NCI-H82 treated with DMSO at 0.1 percent for 48 hours (cell line): ENCODE measurements around the gene DNAI2.
A peak's percentile ranks its signal among the peaks of the same experiment; 100 is the strongest.

Source experiments
- DNase-seq: peaks from one replicate; lab custom pipeline; 2025; ENCODE audit not compliant: unreplicated experiment; lab: John Stamatoyannopoulos, UW

The DNAI2 gene

GRCh38 chr17:74304184-74304583, 30.1 kb downstream of the DNAI2 start:
- DNase-seq, result no peak

GRCh38 chr17:74305865-74306654, 32.0 kb downstream of the DNAI2 start:
- peak; percentile 51 for DNase-seq

GRCh38 chr17:74307984-74308773, 34.1 kb downstream of the DNAI2 start:
- no peak for DNase-seq

- DNase-seq, result no peak
These were observed 35.9 kb downstream of the DNAI2 start for GRCh38 chr17:74309902-74310301.

GRCh38 chr17:74314877-74315276, 40.8 kb downstream of the DNAI2 start:
- DNase-seq, result no peak

- no peak for DNase-seq
These were observed 42.2 kb downstream of the DNAI2 start for GRCh38 chr17:74316220-74316619.

- DNase-seq, result no peak
These were observed 43.0 kb downstream of the DNAI2 start for GRCh38 chr17:74317071-74317470.

GRCh38 chr17:74318391-74318790, 44.4 kb downstream of the DNAI2 start:
- no peak for DNase-seq

- no peak for DNase-seq
These were observed 50.5 kb downstream of the DNAI2 start for GRCh38 chr17:74324521-74324920.

- no peak for DNase-seq
These were observed 51.3 kb downstream of the DNAI2 start for GRCh38 chr17:74325376-74325742.

- no peak for DNase-seq
These were observed 51.8 kb downstream of the DNAI2 start, which contains the start of gene KIF19 for GRCh38 chr17:74325743-74326379. KIF19 (plus strand) TSS chr17:74326226; CDS start chr17:74326350, 124 bp downstream.

- no peak for DNase-seq
These were observed 52.5 kb downstream of the DNAI2 start for GRCh38 chr17:74326506-74326905.

- no peak for DNase-seq
These were observed 54.5 kb downstream of the DNAI2 start for GRCh38 chr17:74328487-74328886.

GRCh38 chr17:74329378-74329777, 55.3 kb downstream of the DNAI2 start:
- DNase-seq, result no peak

- DNase-seq, result no peak
These were observed 56.4 kb downstream of the DNAI2 start for GRCh38 chr17:74330446-74330845.

GRCh38 chr17:74332017-74332650, 58.1 kb downstream of the DNAI2 start:
- DNase-seq, result no peak

GRCh38 chr17:74332763-74333283, 58.8 kb downstream of the DNAI2 start:
- DNase-seq, result peak; percentile 99

GRCh38 chr17:74334393-74335039, 60.5 kb downstream of the DNAI2 start:
- DNase-seq, result no peak

- DNase-seq, result no peak
These were observed 61.6 kb downstream of the DNAI2 start for GRCh38 chr17:74335529-74336062.

- DNase-seq, result no peak
These were observed 62.3 kb downstream of the DNAI2 start for GRCh38 chr17:74336307-74336706.
